ENCODE results near the gene CBX5. TPM values are rescaled to one million over a fixed set of nuclear protein-coding genes. Genes with fewer than 3 reads are reported as not detected.

Gene CBX5
- total and polyA plus RNA-seq, 9 of the 15 experiments (the other 6 are each of a cell fraction or from before 2014, with no cell fraction given), result 32.6 to 102 (median 59.2) TPM

- TF ChIP-seq ZNF592 (IDR thresholded peaks at IDR 0.05) (no peak), CREM (IDR thresholded peaks at IDR 0.05; ENCODE audit: low read depth) (no peak), ZBTB33 (CRISPR knock-in tag; IDR thresholded peaks at IDR 0.05) (no peak), ZBTB12 (CRISPR knock-in tag; IDR thresholded peaks at IDR 0.05) (no peak), PURB (CRISPR knock-in tag; IDR thresholded peaks at IDR 0.05; ENCODE audit: low read depth) (no peak), WHSC1 (IDR thresholded peaks at IDR 0.05; ENCODE audit: low read length) (no peak), ZFP30 (CRISPR knock-in tag; IDR thresholded peaks at IDR 0.05; ENCODE audit: borderline replicate concordance) (no peak), MBD2 (IDR thresholded peaks at IDR 0.05; ENCODE audit: borderline replicate concordance, low read depth) (no peak), SRSF3 (IDR thresholded peaks at IDR 0.05; ENCODE audit: insufficient read depth, low read length) (no peak), LEF1 (IDR thresholded peaks at IDR 0.05) (0 out of 2 replicates have a peak, but pooled peaks have one; percentile 38), HMGN3 (IDR thresholded peaks at IDR 0.05; ENCODE audit: borderline replicate concordance, extremely low read depth, insufficient read length, low read depth, low read length) (no peak), POLR3A (IDR thresholded peaks at IDR 0.05; ENCODE audit: borderline replicate concordance, extremely low read depth, insufficient read depth, insufficient read length) (no peak), MNT (conservative IDR thresholded peaks at IDR 0.05) (no peak), NR3C1 (CRISPR knock-in tag; IDR thresholded peaks at IDR 0.05) (no peak), RBM14 (IDR thresholded peaks at IDR 0.05; ENCODE audit: borderline replicate concordance, insufficient read depth, low read depth, low read length) (no peak), TFE3 (CRISPR knock-in tag; IDR thresholded peaks at IDR 0.05) (no peak), CBX8 (IDR thresholded peaks at IDR 0.05; ENCODE audit: borderline replicate concordance, extremely low read depth, low read depth, low read length, poor library complexity, severe bottlenecking) (no peak)
Observed at GRCh38 chr12:54279227-54279631, 693 bp downstream of the CBX5 start (continued).
